ENCODE data around the gene CREB1.

CREB1 gene

DNA sequence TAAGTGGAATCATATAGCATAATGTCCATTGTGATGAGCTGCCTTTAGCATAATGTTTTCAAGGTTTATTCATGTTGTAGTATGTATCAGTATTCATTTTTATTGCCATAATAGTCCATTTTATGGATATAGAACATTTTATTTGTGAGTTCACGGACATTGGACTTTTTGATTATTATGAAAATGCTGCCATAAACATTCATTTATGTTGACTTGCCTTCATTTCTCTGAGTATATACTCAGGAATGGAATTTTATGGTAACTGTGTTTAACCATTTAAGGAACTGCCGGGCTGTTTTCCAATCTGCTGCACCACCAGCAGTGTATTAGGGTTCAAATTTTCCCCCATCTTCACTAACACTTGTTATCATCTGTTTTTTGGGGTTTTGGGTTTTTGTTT lies 12.2 kb downstream of the CREB1 start:
- DNase-seq (ENCODE audit: low read depth, low spot score) = no peak

DNA sequence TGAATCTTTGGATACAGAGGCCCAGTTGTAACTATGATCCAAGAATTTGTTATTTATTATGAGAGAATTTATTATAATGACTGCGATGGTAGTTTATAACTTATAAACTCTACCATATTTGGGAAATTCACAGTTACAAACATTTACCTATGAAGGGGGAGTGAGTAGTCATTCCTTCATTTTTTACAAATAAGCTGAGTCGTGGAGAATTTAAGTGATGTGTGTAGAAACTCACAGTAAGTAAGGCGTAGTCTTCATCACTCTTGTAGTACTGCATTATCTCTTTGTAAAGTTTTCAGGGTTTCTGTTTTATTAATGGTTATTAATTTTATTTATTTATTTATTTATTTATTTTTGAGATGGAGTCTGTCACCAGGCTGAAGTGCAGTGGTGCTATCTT lies 13.5 kb downstream of the CREB1 start:
- DNase-seq (ENCODE audit: low read depth, low spot score) = no peak

DNA sequence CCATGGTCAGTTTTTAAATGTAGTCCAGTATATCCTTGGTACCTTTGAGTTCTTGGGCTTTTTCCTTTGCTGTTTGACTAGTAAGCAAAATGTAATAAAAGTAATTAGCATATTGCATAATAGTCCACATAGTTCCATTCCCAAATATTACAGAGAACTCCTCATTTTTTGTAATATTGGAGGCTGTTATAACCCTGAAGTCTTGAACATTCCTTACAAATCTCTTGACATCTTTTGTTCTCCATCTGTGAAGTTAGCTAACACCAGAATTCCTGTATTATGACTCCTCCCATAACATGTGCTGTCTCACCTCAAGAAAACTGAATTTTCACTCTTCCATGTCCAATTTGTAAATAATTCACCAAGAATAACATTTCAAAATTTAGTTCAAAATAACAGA lies 17.1 kb downstream of the CREB1 start:
- DNase-seq (ENCODE audit: low read depth, low spot score) = no peak

DNA sequence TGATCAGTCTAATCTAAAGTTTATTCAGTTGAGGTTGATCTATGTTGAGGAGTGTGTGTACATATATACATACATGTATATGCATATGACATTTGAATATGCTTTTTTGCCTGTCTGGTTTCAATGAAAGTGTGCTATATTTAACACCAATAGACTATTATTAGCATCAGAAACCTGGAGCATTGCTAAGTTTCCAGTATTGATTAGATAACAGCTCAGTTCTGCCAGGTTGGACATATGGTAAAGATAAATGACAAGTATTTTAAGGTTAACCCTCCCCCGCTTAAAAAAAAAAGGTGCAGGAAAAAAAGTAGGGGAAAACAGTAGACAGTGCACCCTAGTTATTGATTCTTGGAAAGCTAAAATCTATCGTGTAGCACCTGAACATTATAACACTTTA lies 19.4 kb downstream of the CREB1 start:
- DNase-seq (ENCODE audit: low read depth, low spot score) = no peak

DNA sequence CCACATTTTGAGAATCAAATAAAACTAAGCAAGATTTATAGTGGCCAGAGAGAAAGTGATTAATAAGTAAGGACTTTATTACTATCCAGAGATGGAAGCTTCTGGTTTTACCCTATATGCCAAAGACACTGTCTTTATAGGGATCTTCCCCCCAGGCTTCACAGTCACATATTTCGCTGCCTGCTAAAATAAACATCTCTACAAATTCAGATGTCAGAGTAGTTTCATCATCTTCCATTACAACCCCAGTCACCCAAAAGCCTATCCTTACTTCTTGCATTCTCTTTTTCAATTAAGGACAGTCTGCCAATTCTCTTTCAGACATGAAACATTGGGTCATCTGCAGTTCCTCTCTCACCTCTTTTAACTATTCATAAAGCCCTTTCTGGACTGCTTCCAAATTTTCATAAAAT lies 28.3 kb downstream of the CREB1 start:
- DNase-seq (ENCODE audit: low read depth, low spot score) = no peak

DNA sequence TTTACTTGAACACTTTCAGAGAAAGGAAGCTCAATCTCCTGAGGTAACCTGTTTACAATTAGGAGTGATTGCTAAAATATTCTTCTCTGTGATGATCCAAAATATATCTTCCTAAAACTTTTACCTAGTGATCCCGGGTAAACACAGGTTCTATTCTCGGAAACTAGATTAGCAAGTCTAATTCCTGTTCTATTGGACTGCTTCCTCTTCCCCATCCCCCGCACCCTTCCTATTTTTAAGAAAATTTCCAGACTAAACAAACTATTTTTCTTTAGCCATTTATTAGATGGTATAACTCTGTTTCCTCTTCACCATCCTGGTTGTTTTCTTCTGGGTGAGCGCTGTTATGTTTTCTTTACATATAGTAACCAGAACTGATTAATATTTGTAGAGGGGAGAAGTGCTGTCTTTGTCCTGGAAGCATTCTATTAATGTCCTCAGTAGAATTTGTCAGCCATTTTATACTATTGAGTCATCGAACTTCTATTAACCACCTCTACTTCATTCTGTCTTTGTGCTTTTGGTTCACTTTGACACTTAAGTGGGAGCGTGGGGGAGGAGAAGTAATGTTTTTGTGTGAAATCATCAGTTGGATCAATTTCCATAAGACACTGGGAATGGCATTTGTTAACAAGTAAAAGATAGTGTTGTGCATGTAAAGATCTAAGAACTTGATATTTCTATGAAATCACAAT lies 31.8 kb downstream of the CREB1 start:
- DNase-seq (ENCODE audit: low read depth, low spot score) = no peak

DNA sequence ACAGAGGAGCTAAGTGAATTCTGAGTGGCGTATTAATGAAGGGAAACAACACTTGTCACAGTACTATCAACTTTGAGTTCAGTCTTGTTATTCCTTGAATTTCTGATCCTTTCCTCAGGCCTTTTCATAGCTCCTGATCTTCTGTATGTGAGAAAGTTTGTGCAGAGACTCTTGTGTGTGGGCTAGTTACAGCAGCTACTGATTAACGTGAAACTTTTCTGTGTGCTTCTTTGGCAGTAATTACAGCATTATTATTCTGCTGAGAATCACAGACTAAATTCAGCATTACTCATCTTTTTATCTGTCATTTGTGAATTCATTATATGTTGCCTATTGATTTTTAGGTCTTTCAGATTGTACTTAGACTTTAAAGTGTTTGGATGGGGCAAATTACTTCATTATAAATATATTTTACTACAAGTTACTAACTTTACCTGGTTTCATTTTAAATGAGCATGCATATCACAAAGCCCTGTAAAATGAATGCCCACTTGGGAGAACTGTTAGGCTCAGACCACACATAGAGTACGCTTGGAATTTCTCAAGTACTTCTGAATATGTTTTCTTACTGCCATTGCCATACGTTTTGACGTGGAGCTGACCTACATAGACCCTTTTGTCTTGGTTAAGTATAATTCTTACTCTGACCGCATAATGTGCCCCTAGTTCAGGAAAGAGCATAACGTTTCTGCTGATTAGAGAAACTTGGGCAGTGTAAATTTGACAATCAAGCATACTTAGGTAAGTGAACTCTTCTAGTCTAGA lies 36.2 kb downstream of the CREB1 start:
- no peak for DNase-seq (ENCODE audit: low read depth, low spot score)

DNA sequence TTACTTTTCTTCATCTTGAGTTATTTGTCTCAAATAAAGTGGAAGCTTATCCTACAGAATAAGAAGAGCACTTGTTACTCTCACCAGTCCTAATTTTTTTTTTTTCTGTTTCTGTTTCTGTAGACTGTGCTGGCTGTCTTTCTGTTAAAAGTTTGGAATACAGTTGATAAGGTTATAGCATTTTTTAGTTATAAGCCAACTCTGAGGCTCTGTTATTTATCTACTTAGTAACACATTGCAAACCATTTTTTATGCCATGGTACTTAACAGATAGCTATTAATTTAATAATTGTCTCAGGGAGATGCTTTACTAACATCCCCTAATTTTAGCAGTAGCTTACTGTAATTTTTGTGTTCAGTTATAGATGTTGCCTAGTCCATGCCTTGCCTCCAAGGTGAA lies 37.9 kb downstream of the CREB1 start:
- DNase-seq (ENCODE audit: low read depth, low spot score) = no peak

DNA sequence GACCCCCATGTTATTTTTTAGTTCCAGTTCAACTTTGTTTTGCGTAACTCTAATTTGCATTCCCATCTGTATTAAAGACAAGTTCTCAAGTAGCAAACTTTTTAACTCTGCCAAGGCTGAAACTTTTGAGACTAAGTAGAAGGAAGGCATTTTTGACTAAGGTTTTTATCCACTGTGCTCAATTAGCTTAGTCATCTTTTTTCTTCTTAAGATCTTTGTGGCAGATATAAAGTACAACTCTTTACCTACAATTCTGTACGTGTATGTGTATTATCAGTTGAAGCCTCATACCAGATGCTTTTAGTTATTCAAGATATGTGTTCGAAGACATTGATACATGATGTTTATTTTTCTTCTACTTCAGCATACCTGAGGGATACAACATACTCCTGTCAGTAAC lies 41.6 kb downstream of the CREB1 start:
- no peak for DNase-seq (ENCODE audit: low read depth, low spot score)

DNA sequence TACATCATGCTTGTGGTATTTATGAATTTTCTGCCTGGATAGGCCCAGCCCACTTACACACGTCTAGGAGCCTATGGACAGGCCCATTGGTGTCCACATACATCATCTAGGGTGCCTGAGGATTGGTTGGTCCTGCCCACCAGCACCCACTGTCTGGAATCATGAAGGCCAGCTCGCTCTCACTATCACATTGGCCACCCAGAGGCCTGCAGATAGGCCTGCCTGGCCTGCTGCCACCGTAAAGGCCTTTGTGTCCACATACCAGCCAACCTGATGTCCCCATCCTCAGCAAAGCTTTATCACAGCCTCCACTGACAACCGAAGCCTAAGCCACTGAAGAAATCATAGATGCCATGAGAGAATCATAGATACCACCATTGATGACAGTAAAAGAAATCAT lies 55.2 kb downstream of the CREB1 start:
- no peak for DNase-seq (ENCODE audit: low read depth, low spot score)

DNA sequence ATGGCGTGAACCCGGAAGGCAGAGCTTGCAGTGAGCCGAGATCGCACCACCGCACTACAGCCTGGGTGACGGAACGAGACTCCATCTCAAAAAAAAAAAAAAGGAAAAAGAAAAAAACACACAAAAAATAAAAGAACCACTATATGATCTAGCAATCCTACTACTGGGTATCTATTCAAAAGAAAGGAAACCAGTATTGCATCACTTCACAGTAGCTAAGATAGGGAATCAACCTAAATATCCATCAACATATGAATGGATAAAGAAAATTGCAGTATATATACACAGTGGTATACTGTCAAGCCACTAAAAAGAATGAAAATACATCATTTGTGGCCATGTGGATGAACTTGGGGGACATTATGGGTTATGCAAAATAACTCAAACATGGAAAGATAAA lies 57.5 kb downstream of the CREB1 start:
- no peak for DNase-seq (ENCODE audit: low read depth, low spot score)

DNA sequence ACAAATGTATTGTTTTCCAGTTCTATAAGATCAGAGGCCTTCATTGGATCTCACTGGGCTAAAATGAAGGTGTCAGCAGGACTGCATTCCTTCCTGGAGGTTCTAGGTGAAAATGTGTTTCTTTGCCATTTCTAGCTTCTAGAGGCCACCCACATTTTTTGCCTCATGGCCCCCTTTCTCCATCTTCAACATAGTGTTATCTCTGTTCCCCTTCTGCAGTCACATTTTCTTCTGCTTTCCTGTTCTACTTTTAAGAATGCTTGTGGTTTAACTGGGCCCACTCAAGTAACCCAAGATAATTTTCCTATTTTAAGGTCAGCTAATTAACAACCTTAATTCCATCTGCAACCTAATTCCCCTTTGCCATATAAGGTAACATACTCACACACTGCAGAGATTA lies 59.4 kb downstream of the CREB1 start:
- no peak for DNase-seq (ENCODE audit: low read depth, low spot score)

DNA sequence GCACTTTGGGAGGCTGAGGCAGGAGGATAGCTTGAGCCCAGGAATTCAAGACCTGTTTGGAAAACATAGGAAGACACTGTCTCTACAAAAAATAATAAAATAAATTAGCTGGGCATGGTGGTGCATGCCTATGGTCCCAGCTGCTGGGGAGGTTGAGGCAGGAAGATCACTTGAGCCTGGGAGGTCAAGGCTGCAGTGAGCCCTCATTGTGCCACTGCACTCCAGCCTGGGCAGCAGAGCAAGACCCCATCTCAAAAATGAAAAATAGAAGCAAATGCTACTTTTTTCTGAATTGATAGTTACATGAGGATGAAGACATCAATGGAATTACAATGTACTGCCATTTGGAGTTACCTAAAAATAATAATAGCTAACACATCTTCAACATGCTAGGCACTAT lies 63.5 kb downstream of the CREB1 start:
- no peak for DNase-seq (ENCODE audit: low read depth, low spot score)

DNA sequence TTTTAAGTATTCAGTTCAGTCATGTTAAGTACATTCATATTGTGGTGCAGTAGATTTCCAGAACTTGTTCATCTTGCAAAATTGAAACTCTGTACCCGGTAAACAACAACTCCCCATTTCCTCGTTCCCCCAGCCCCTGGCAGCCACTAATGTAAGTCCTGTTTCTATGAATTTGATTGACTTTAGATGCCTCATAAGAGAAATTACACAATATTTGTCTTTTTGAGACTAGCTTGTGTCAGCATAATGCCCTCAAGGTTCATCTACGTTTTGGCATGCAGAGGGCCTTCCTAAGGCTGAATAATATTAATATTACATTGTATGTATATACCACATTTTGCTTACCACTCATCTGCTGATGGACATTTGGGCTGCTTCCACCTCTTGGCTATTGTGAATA lies 64.5 kb downstream of the CREB1 start:
- DNase-seq (ENCODE audit: low read depth, low spot score) = no peak

DNA sequence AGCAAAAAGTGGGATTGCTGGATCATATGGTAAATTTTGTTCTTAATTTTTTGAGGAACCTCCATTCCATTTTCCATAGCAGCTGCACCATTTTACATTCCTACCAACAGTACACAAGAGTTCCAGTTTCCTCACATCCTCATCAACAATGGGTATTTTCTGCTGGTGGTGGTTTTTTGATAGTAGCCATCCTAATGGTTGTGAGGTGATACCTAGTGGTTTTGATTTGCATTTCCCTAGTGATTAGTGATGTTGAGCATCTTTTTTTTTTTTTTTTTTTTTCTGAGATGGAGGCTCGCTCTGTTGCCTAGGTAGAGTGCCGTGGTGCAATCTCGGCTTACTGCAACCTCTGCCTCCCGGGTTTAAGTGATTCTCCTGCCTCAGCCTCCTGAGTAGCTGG lies 65.0 kb downstream of the CREB1 start:
- no peak for DNase-seq (ENCODE audit: low read depth, low spot score)

DNA sequence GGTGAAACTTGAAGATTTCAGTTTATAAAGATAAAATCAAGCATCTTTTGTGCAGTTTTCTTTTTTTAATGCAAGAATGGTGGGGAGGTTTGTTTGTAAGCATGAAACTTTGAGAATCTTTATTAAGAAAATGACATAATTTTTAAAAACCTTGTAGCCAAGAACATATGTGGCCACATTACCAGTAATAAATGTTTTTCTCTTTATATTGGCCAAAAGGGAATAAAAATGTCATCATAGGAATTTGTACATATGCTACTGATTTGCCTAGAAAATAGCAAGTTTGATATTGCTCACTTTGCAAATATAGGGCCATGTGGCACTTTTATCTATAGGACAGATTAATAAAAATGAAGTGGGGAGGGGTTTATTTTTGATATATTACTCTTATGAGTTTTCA lies 69.9 kb downstream of the CREB1 start:
- DNase-seq (ENCODE audit: low read depth, low spot score) = no peak

DNA sequence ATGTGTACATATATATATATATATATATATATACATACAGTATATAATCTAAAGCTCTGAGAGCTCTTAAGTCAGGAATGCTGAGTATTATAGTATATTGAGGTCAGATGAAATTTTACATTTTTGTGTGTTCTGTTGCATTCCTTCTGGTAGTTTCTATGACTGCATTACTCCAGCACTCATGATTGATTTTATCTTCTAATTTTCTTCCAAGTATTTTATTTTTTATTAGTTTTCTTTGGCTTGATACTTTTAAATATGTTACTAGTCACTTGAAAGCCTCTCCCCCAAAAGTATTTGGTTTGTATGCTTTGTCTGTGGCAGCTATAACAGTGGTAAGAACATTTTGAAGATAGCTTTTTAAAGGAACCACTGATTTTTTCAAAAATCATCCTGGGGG lies 70.5 kb downstream of the CREB1 start:
- DNase-seq (ENCODE audit: low read depth, low spot score) = no peak

DNA sequence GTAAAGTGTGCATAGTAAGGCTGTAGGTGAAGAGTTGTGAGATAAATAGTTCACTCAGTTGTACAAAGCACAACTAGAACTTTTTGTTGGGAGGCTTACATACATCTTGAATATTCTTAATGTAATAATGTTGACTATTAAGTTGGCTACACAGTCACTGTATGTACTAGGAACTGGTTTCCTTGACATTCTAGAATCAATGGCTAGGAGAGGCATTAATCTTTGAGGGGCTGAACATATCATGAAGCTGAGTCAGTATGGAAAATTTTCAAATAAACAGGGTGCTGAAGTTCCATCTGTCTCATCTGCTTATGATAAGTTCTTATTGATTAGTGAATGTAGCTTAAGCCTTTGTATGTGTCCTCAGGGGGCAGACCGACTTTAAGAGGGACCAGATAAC lies 72.0 kb downstream of the CREB1 start:
- DNase-seq (ENCODE audit: low read depth, low spot score) = no peak

DNA sequence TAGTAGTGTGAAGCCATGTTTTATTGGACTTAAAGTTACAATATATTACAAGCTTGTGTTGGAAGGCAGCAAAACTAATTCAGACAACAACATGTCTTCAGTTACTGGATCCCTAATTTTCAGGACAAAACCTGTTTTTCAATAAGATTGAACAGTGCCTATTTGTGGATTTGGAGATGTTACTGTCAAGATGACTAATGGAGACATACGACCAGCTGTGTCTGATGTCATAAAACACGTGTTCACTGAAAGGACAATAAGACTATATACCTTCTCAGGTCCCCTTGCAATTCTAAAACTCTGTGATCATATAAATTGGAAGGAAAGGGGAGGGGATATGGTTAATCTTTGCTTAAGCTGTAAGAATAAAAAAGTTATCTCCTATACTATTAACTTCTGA lies 73.7 kb downstream of the CREB1 start:
- no peak for DNase-seq (ENCODE audit: low read depth, low spot score)

DNA sequence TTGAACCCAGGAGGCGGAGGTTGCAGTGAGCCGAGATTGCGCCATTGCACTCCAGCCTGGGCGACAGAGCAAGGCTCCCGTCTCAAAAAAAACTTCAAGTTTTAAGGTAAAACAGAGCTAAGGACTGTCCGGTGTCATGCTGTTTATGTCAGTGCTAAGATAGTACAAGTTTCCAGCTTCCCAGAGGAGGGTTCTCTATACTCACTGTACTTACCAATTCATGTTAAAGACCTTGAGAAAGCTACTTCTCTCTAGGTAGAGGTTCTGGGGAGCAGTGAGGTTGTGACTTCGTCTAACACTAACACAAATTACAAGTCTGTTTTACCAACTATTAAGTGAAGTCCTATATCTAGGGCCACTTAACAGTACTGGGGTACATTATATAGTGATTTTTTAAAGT lies 76.6 kb downstream of the CREB1 start:
- no peak for DNase-seq (ENCODE audit: low read depth, low spot score)

DNA sequence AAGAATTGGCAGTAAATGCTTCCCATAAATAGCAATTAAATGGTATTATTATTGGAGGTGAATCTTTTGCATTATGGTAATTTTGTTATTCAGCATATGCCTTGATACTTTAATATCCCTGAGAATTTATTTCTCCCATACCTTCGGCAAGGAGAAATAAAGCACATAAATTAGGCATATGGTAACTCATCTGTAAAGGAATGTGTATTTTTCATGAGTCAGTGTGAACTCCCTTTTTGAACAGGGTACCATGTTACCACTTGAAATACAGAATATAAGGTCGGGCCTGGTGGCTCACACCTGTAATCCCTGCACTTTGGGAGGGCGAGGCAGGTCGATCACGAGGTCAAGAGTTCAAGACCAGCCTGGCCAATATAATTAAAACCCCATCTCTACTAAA lies 77.1 kb downstream of the CREB1 start:
- no peak for DNase-seq (ENCODE audit: low read depth, low spot score)

DNA sequence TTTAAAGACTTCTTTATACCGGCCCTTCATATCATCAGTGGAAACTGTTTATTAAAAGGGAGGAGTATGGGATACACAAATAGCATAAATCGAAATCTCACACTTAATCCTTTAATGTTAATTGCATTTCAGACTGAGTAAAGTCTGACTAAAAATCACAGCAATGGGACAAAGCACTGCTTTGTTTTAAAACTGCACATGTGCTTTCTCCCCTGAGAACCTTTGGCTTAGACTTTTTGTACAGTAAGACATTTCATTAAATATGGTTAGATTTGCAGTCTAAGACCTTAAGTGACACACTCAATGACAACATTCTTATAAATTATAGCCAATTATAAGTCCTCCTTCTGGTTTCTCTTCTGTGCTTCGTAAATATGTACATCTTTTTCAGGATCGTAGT lies 83.0 kb downstream of the CREB1 start:
- DNase-seq (ENCODE audit: low read depth, low spot score) = no peak

DNA sequence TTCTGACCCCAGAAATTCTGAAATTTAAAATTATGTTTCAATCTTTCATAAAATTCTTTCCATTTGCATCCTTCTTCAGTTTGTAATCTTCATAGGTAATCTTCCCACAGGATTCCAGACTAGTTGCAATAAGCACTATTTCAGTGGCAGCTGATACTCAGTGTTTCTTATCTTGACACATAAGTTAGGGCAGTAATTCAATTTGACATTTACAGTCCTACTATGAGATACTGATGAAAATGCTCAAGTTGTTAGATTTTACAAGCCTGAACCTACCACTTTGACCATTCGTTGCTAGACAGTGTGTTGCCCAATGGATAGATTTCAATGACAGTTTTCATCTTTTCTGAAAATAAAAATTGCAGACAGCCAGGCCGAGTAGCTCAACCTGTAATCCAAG lies 85.1 kb downstream of the CREB1 start:
- DNase-seq (ENCODE audit: low read depth, low spot score) = no peak

DNA sequence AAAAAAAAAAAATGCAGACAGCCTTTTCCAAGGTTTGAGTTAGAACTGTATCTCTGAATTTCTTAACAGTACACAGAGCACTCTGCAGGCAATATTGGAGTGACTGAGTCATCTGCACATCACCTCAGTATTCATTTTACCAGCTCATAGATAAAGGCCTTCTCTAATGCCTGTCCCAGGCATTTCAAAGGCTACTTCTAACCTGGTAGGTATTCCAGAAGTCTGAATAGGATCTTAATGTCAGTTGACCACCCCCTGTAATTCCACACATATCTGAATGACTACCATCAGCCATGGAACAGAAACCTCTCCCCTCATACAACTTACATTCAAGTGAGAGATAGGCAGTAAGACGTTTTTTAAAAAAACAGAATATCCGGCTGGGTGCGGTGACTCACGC lies 86.4 kb downstream of the CREB1 start:
- no peak for DNase-seq (ENCODE audit: low read depth, low spot score)

All from brain pericyte (primary cell).